HG03469 (cell line): Measurements from ENCODE around the gene PALMD.

Experiments
- ATAC-seq: cut with Tn5 transposase; IDR thresholded peaks from one replicate; pipeline ENCODE4 v1.9.1; 2021; ENCODE audit warnings: mild to moderate bottlenecking, moderate library complexity, moderate number of reproducible peaks; ENCODE audit not compliant: unreplicated experiment

Gene PALMD

GRCh38 chr1:99737016-99737415, 91.1 kb downstream of the PALMD start:
- no peak for ATAC-seq

DNA sequence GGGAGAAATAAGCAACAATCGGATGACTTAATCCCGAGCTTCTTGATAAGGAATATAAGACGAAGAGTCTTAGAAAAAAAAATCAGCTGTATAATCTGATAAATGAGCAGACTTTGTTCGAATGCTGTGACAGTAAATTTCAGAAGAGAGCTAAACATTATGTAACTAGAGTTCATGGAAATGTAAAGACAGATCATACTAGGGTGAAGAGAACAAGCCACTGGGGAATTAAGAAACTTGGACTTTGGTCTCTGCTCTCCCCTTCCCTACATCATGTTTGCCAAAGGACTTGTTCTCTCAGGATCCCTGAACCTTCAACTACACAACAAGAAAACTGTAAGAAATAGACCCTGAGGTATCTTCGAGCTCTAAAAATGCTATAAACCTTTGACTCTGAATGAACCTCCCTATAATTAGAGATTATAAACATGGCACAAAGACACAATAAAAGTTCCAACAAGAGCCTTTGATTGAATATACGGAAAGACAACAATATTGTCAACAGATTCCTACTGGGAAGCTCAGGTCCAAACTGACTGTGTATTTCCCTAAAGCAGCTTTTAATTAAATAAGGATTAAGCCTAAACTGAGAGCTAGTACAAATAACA, 93.0 kb downstream of the PALMD start:
- ATAC-seq = no peak

- ATAC-seq = no peak
Observed at GRCh38 chr1:99740141-99740540, 94.2 kb downstream of the PALMD start.
